ENCODE data around the gene KDM4C. TPM values are rescaled to one million over a fixed set of nuclear protein-coding genes. Genes with fewer than 3 reads are reported as not detected.

Gene KDM4C
- total and polyA plus RNA-seq, 2 donors, result 20.3 to 36.2 TPM

- H3K27ac ChIP-seq (ENCODE audit: low read depth in 1 of 2, low read length in 1 of 2), result no peak overlapping the region
- WGBS, result 98% methylated on average over 5 of the region's 5 CpGs
Observed at GRCh38 chr9:6921315-6921714, 163.5 kb downstream of the KDM4C start.

GRCh38 chr9:6922124-6922676 is 164.4 kb downstream of the KDM4C start:
- 95% methylated on average over 2 of the region's 2 CpGs for WGBS
- Histone ChIP-seq H3K36me3 (ENCODE audit: control insufficient read depth in 2 of 2, insufficient read depth in 2 of 2, low read length in 1 of 2) (peaks cover 12 to 17% of the 10 kb centered on the region in 2 donors), H3K4me1 (ENCODE audit: control insufficient read depth in 2 of 2, insufficient read depth in 2 of 2, low read length in 2 of 2) (no peaks in the 10 kb centered on the region), H3K9me3 (ENCODE audit: control insufficient read depth in 2 of 2, insufficient read depth in 1 of 2, low read length in 1 of 2) (no peaks in the 10 kb centered on the region), H3K27ac (ENCODE audit: low read depth in 1 of 2, low read length in 1 of 2) (no peak overlapping the region), H3K27me3 (ENCODE audit: control insufficient read depth in 2 of 2, insufficient read depth in 1 of 2, low read length in 1 of 2) (no peaks in the 10 kb centered on the region), H3K4me3 (ENCODE audit: low read length in 2 of 2) (no peak overlapping the region)
- DNase-seq (ENCODE audit: low read depth in 6 of 9, low spot score in 9 of 9), result no peak

More at GRCh38 chr9:6921315-6921714, 163.5 kb downstream of the KDM4C start:
- no peak for DNase-seq (ENCODE audit: low read depth in 6 of 9, low spot score in 9 of 9)
- H3K4me3 ChIP-seq (ENCODE audit: low read length in 2 of 2), result no peak overlapping the region
- H3K27me3 ChIP-seq (ENCODE audit: control insufficient read depth in 2 of 2, insufficient read depth in 1 of 2, low read length in 1 of 2), result no peaks in the 10 kb centered on the region
- H3K4me1 ChIP-seq (ENCODE audit: control insufficient read depth in 2 of 2, insufficient read depth in 2 of 2, low read length in 2 of 2), result no peaks in the 10 kb centered on the region
- H3K36me3 ChIP-seq (ENCODE audit: control insufficient read depth in 2 of 2, insufficient read depth in 2 of 2, low read length in 1 of 2), result peaks cover 13 to 17% of the 10 kb centered on the region in 2 donors
- H3K9me3 ChIP-seq (ENCODE audit: control insufficient read depth in 2 of 2, insufficient read depth in 1 of 2, low read length in 1 of 2), result no peaks in the 10 kb centered on the region

GRCh38 chr9:6922680-6923079 is 164.9 kb downstream of the KDM4C start:
- H3K4me1 ChIP-seq (ENCODE audit: control insufficient read depth in 2 of 2, insufficient read depth in 2 of 2, low read length in 2 of 2), result no peaks in the 10 kb centered on the region
- H3K27ac ChIP-seq (ENCODE audit: low read depth in 1 of 2, low read length in 1 of 2), result no peak overlapping the region
- H3K36me3 ChIP-seq (ENCODE audit: control insufficient read depth in 2 of 2, insufficient read depth in 2 of 2, low read length in 1 of 2), result peaks cover 7 to 17% of the 10 kb centered on the region in 2 donors
- no peak overlapping the region for H3K4me3 ChIP-seq (ENCODE audit: low read length in 2 of 2)
- H3K9me3 ChIP-seq (ENCODE audit: control insufficient read depth in 2 of 2, insufficient read depth in 1 of 2, low read length in 1 of 2), result no peaks in the 10 kb centered on the region
- no peaks in the 10 kb centered on the region for H3K27me3 ChIP-seq (ENCODE audit: control insufficient read depth in 2 of 2, insufficient read depth in 1 of 2, low read length in 1 of 2)
- DNase-seq (ENCODE audit: low read depth in 6 of 9, low spot score in 9 of 9), result no peak
- 96% methylated on average over 2 of the region's 2 CpGs for WGBS

- no peaks in the 10 kb centered on the region for H3K27me3 ChIP-seq (ENCODE audit: control insufficient read depth in 2 of 2, insufficient read depth in 1 of 2, low read length in 1 of 2)
Observed at GRCh38 chr9:6923086-6923485, 165.3 kb downstream of the KDM4C start.

GRCh38 chr9:6924149-6924548 is 166.4 kb downstream of the KDM4C start:
- no peaks in the 10 kb centered on the region for H3K4me1 ChIP-seq (ENCODE audit: control insufficient read depth in 2 of 2, insufficient read depth in 2 of 2, low read length in 2 of 2)
- peaks cover 6 to 17% of the 10 kb centered on the region in 2 donors for H3K36me3 ChIP-seq (ENCODE audit: control insufficient read depth in 2 of 2, insufficient read depth in 2 of 2, low read length in 1 of 2)
- H3K4me3 ChIP-seq (ENCODE audit: low read length in 2 of 2), result no peak overlapping the region
- H3K27me3 ChIP-seq (ENCODE audit: control insufficient read depth in 2 of 2, insufficient read depth in 1 of 2, low read length in 1 of 2), result no peaks in the 10 kb centered on the region
- DNase-seq (ENCODE audit: low read depth in 6 of 9, low spot score in 9 of 9), result no peak
- 83% methylated on average over 3 of the region's 3 CpGs for WGBS
- H3K27ac ChIP-seq (ENCODE audit: low read depth in 1 of 2, low read length in 1 of 2), result no peak overlapping the region
- H3K9me3 ChIP-seq (ENCODE audit: control insufficient read depth in 2 of 2, insufficient read depth in 1 of 2, low read length in 1 of 2), result no peaks in the 10 kb centered on the region

More at GRCh38 chr9:6923086-6923485, 165.3 kb downstream of the KDM4C start:
- Histone ChIP-seq H3K9me3 (ENCODE audit: control insufficient read depth in 2 of 2, insufficient read depth in 1 of 2, low read length in 1 of 2) (no peaks in the 10 kb centered on the region), H3K4me3 (ENCODE audit: low read length in 2 of 2) (no peak overlapping the region), H3K27ac (ENCODE audit: low read depth in 1 of 2, low read length in 1 of 2) (no peak overlapping the region), H3K4me1 (ENCODE audit: control insufficient read depth in 2 of 2, insufficient read depth in 2 of 2, low read length in 2 of 2) (no peaks in the 10 kb centered on the region), H3K36me3 (ENCODE audit: control insufficient read depth in 2 of 2, insufficient read depth in 2 of 2, low read length in 1 of 2) (peaks cover 6 to 17% of the 10 kb centered on the region in 2 donors)
- WGBS, result 96% methylated on average over 5 of the region's 5 CpGs
- DNase-seq (ENCODE audit: low read depth in 6 of 9, low spot score in 9 of 9), result no peak

- Histone ChIP-seq H3K36me3 (ENCODE audit: control insufficient read depth in 2 of 2, insufficient read depth in 2 of 2, low read length in 1 of 2) (peaks cover 6 to 17% of the 10 kb centered on the region in 2 donors), H3K9me3 (ENCODE audit: control insufficient read depth in 2 of 2, insufficient read depth in 1 of 2, low read length in 1 of 2) (no peaks in the 10 kb centered on the region), H3K27me3 (ENCODE audit: control insufficient read depth in 2 of 2, insufficient read depth in 1 of 2, low read length in 1 of 2) (no peaks in the 10 kb centered on the region), H3K27ac (ENCODE audit: low read depth in 1 of 2, low read length in 1 of 2) (no peak overlapping the region), H3K4me1 (ENCODE audit: control insufficient read depth in 2 of 2, insufficient read depth in 2 of 2, low read length in 2 of 2) (no peaks in the 10 kb centered on the region), H3K4me3 (ENCODE audit: low read length in 2 of 2) (no peak overlapping the region)
- WGBS, result 90% methylated on average over 8 of the region's 8 CpGs
- DNase-seq (ENCODE audit: low read depth in 6 of 9, low spot score in 9 of 9), result no peak
Observed at GRCh38 chr9:6924988-6925563, 167.3 kb downstream of the KDM4C start.

GRCh38 chr9:6925836-6926235 is 168.1 kb downstream of the KDM4C start:
- Histone ChIP-seq H3K36me3 (ENCODE audit: control insufficient read depth in 2 of 2, insufficient read depth in 2 of 2, low read length in 1 of 2) (peaks cover 6 to 19% of the 10 kb centered on the region in 2 donors), H3K4me1 (ENCODE audit: control insufficient read depth in 2 of 2, insufficient read depth in 2 of 2, low read length in 2 of 2) (no peaks in the 10 kb centered on the region), H3K4me3 (ENCODE audit: low read length in 2 of 2) (no peak overlapping the region), H3K9me3 (ENCODE audit: control insufficient read depth in 2 of 2, insufficient read depth in 1 of 2, low read length in 1 of 2) (no peaks in the 10 kb centered on the region), H3K27me3 (ENCODE audit: control insufficient read depth in 2 of 2, insufficient read depth in 1 of 2, low read length in 1 of 2) (no peaks in the 10 kb centered on the region), H3K27ac (ENCODE audit: low read depth in 1 of 2, low read length in 1 of 2) (no peak overlapping the region)
- DNase-seq (ENCODE audit: low read depth in 6 of 9, low spot score in 9 of 9), result no peak
- WGBS, result 98% methylated on average over 12 of the region's 12 CpGs

- no peaks in the 10 kb centered on the region for H3K4me1 ChIP-seq (ENCODE audit: control insufficient read depth in 2 of 2, insufficient read depth in 2 of 2, low read length in 2 of 2)
- WGBS, result 97% methylated on average over 4 of the region's 4 CpGs
- no peak for DNase-seq (ENCODE audit: low read depth in 6 of 9, low spot score in 9 of 9)
- H3K4me3 ChIP-seq (ENCODE audit: low read length in 2 of 2), result no peak overlapping the region
- no peak overlapping the region for H3K27ac ChIP-seq (ENCODE audit: low read depth in 1 of 2, low read length in 1 of 2)
- no peaks in the 10 kb centered on the region for H3K27me3 ChIP-seq (ENCODE audit: control insufficient read depth in 2 of 2, insufficient read depth in 1 of 2, low read length in 1 of 2)
- H3K9me3 ChIP-seq (ENCODE audit: control insufficient read depth in 2 of 2, insufficient read depth in 1 of 2, low read length in 1 of 2), result no peaks in the 10 kb centered on the region
- peaks cover 2 to 16% of the 10 kb centered on the region in 2 donors for H3K36me3 ChIP-seq (ENCODE audit: control insufficient read depth in 2 of 2, insufficient read depth in 2 of 2, low read length in 1 of 2)
Observed at GRCh38 chr9:6926436-6926835, 168.7 kb downstream of the KDM4C start.

GRCh38 chr9:6927838-6928237 is 170.1 kb downstream of the KDM4C start:
- Histone ChIP-seq H3K36me3 (ENCODE audit: control insufficient read depth in 2 of 2, insufficient read depth in 2 of 2, low read length in 1 of 2) (peaks cover 0 to 10% of the 10 kb centered on the region in 2 donors), H3K4me1 (ENCODE audit: control insufficient read depth in 2 of 2, insufficient read depth in 2 of 2, low read length in 2 of 2) (no peaks in the 10 kb centered on the region), H3K4me3 (ENCODE audit: low read length in 2 of 2) (no peak overlapping the region), H3K27me3 (ENCODE audit: control insufficient read depth in 2 of 2, insufficient read depth in 1 of 2, low read length in 1 of 2) (no peaks in the 10 kb centered on the region), H3K27ac (ENCODE audit: low read depth in 1 of 2, low read length in 1 of 2) (no peak overlapping the region), H3K9me3 (ENCODE audit: control insufficient read depth in 2 of 2, insufficient read depth in 1 of 2, low read length in 1 of 2) (no peaks in the 10 kb centered on the region)
- no peak for DNase-seq (ENCODE audit: low read depth in 6 of 9, low spot score in 9 of 9)
- WGBS, result 92% methylated on average over 1 of the region's 1 CpG
